Measurements from ENCODE around the gene PDXK.

DNA sequence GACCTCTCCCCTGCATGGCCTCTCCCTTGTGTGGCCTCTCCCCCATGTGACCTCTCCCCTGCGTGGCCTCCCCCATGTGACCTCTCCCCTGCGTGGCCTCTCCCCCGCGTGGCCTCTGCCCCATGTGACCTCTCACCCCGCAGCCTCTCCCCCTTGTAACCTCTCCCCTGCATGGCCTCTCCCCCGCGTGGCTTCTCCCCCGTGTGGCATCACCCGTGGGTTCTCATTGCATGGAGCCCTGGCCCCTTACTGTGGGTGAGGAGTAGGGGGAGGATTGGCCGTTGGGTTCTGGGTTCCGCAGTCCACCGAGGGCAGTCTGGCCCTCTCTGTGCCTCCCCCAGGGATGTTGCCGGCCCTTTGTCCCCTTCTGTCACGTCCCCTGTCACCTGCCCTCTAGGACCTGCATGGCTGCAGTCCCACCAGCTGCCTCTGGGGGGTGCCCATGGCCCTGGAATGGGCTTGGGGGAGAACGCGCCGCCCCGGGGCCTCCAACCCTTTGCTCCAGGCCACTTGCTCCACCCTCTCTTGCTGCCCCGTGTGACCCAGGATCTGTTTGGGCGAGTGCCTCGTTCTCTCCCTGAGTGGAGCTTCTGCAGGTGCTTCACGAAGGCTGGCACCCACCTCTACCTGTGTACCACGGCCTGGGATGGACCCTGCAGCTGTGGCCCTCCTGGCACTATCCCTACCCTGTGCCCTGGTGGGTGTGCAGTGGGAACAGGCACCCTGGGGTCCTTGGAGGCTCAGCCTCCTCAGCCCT, 91.8 kb downstream of the PDXK start:
- TF ChIP-seq, protein P1, sequence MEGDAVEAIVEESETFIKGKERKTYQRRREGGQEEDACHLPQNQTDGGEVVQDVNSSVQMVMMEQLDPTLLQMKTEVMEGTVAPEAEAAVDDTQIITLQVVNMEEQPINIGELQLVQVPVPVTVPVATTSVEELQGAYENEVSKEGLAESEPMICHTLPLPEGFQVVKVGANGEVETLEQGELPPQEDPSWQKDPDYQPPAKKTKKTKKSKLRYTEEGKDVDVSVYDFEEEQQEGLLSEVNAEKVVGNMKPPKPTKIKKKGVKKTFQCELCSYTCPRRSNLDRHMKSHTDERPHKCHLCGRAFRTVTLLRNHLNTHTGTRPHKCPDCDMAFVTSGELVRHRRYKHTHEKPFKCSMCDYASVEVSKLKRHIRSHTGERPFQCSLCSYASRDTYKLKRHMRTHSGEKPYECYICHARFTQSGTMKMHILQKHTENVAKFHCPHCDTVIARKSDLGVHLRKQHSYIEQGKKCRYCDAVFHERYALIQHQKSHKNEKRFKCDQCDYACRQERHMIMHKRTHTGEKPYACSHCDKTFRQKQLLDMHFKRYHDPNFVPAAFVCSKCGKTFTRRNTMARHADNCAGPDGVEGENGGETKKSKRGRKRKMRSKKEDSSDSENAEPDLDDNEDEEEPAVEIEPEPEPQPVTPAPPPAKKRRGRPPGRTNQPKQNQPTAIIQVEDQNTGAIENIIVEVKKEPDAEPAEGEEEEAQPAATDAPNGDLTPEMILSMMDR (IDR thresholded peaks at IDR 0.05; ENCODE audit: insufficient read depth, low read length, poor library complexity, severe bottlenecking) = peak; percentile 95
- no peak for TF ChIP-seq EZH2phosphoT487 (conservative IDR thresholded peaks at IDR 0.05; ENCODE audit: low read length)
